ENCODE measurements around the gene DCC. TPM values are rescaled to one million over a fixed set of nuclear protein-coding genes. Genes with fewer than 3 reads are reported as not detected.

The DCC gene
- total RNA-seq, 2 donors from 2014 or later: not detected

- Mint-ChIP-seq H3K27me3 (no peaks in the 10 kb centered on the region), H3K9me3 (peaks cover 12% of the 10 kb centered on the region), H3K4me1 (no peaks in the 10 kb centered on the region), H3K36me3 (ENCODE audit: low read depth) (no peaks in the 10 kb centered on the region), H3K27ac (no peak overlapping the region), H3K4me3 (no peak overlapping the region)
- ATAC-seq (replicated peaks): no peak
These were observed 317.2 kb downstream of the DCC start for GRCh38 chr18:52657043-52657805.

GRCh38 chr18:52667463-52668065 is 327.6 kb downstream of the DCC start:
- H3K27me3 Mint-ChIP-seq: no peaks in the 10 kb centered on the region
- no peaks in the 10 kb centered on the region for H3K36me3 Mint-ChIP-seq (ENCODE audit: low read depth)
- peaks cover 14% of the 10 kb centered on the region for H3K9me3 Mint-ChIP-seq
- H3K4me1 Mint-ChIP-seq: no peaks in the 10 kb centered on the region
- ATAC-seq (replicated peaks): no peak
- no peak overlapping the region for H3K27ac Mint-ChIP-seq
- no peak overlapping the region for H3K4me3 Mint-ChIP-seq

- H3K36me3 Mint-ChIP-seq (ENCODE audit: low read depth): no peaks in the 10 kb centered on the region
- no peaks in the 10 kb centered on the region for H3K27me3 Mint-ChIP-seq
These were observed 330.9 kb downstream of the DCC start for GRCh38 chr18:52670896-52671295.

GRCh38 chr18:52678034-52678433 is 338.0 kb downstream of the DCC start:
- H3K4me1 Mint-ChIP-seq: no peaks in the 10 kb centered on the region
- no peak overlapping the region for H3K27ac Mint-ChIP-seq
- no peak overlapping the region for H3K4me3 Mint-ChIP-seq
- no peaks in the 10 kb centered on the region for H3K27me3 Mint-ChIP-seq
- ATAC-seq (replicated peaks): no peak
- H3K9me3 Mint-ChIP-seq: peaks cover 12% of the 10 kb centered on the region
- H3K36me3 Mint-ChIP-seq (ENCODE audit: low read depth): no peaks in the 10 kb centered on the region

More at GRCh38 chr18:52670896-52671295, 330.9 kb downstream of the DCC start:
- ATAC-seq (replicated peaks): no peak
- H3K27ac Mint-ChIP-seq: no peak overlapping the region
- H3K4me1 Mint-ChIP-seq: no peaks in the 10 kb centered on the region
- peaks cover 6% of the 10 kb centered on the region for H3K9me3 Mint-ChIP-seq
- H3K4me3 Mint-ChIP-seq: no peak overlapping the region

GRCh38 chr18:52678551-52678950 is 338.6 kb downstream of the DCC start:
- no peak overlapping the region for H3K4me3 Mint-ChIP-seq
- H3K4me1 Mint-ChIP-seq: no peaks in the 10 kb centered on the region
- H3K27me3 Mint-ChIP-seq: no peaks in the 10 kb centered on the region
- H3K36me3 Mint-ChIP-seq (ENCODE audit: low read depth): no peaks in the 10 kb centered on the region
- peaks cover 12% of the 10 kb centered on the region for H3K9me3 Mint-ChIP-seq
- no peak for ATAC-seq (replicated peaks)
- H3K27ac Mint-ChIP-seq: no peak overlapping the region

GRCh38 chr18:52679354-52679753 is 339.4 kb downstream of the DCC start:
- H3K9me3 Mint-ChIP-seq: peaks cover 12% of the 10 kb centered on the region
- no peak overlapping the region for H3K4me3 Mint-ChIP-seq
- ATAC-seq (replicated peaks): no peak
- H3K27ac Mint-ChIP-seq: no peak overlapping the region
- no peaks in the 10 kb centered on the region for H3K4me1 Mint-ChIP-seq
- no peaks in the 10 kb centered on the region for H3K36me3 Mint-ChIP-seq (ENCODE audit: low read depth)
- H3K27me3 Mint-ChIP-seq: no peaks in the 10 kb centered on the region

- no peak for ATAC-seq (replicated peaks)
- Mint-ChIP-seq H3K4me3 (no peak overlapping the region), H3K27me3 (no peaks in the 10 kb centered on the region), H3K36me3 (ENCODE audit: low read depth) (no peaks in the 10 kb centered on the region), H3K9me3 (peaks cover 17% of the 10 kb centered on the region), H3K27ac (no peak overlapping the region), H3K4me1 (no peaks in the 10 kb centered on the region)
These were observed 342.3 kb downstream of the DCC start for GRCh38 chr18:52682260-52682659.

GRCh38 chr18:52685316-52685715 is 345.3 kb downstream of the DCC start:
- Mint-ChIP-seq H3K27me3 (no peaks in the 10 kb centered on the region), H3K27ac (no peak overlapping the region), H3K4me1 (no peaks in the 10 kb centered on the region), H3K9me3 (peaks cover 17% of the 10 kb centered on the region), H3K4me3 (no peak overlapping the region), H3K36me3 (ENCODE audit: low read depth) (no peaks in the 10 kb centered on the region)
- ATAC-seq (replicated peaks): no peak

GRCh38 chr18:52691841-52692240 is 351.8 kb downstream of the DCC start:
- Mint-ChIP-seq H3K27me3 (no peaks in the 10 kb centered on the region), H3K36me3 (ENCODE audit: low read depth) (no peaks in the 10 kb centered on the region), H3K4me1 (no peaks in the 10 kb centered on the region), H3K9me3 (no peaks in the 10 kb centered on the region), H3K27ac (no peak overlapping the region), H3K4me3 (no peak overlapping the region)
- ATAC-seq (replicated peaks): no peak

GRCh38 chr18:52694804-52695203 is 354.8 kb downstream of the DCC start:
- ATAC-seq (replicated peaks): no peak
- no peak overlapping the region for H3K4me3 Mint-ChIP-seq

GRCh38 chr18:52700116-52700515 is 360.1 kb downstream of the DCC start:
- no peak for ATAC-seq (replicated peaks)
- no peaks in the 10 kb centered on the region for H3K27me3 Mint-ChIP-seq
- H3K36me3 Mint-ChIP-seq (ENCODE audit: low read depth): no peaks in the 10 kb centered on the region
- no peaks in the 10 kb centered on the region for H3K4me1 Mint-ChIP-seq
- H3K4me3 Mint-ChIP-seq: no peak overlapping the region
- no peak overlapping the region for H3K27ac Mint-ChIP-seq
- peaks cover 6% of the 10 kb centered on the region for H3K9me3 Mint-ChIP-seq

More at GRCh38 chr18:52694804-52695203, 354.8 kb downstream of the DCC start:
- Mint-ChIP-seq H3K9me3 (no peaks in the 10 kb centered on the region), H3K36me3 (ENCODE audit: low read depth) (no peaks in the 10 kb centered on the region), H3K27ac (no peak overlapping the region), H3K4me1 (no peaks in the 10 kb centered on the region), H3K27me3 (no peaks in the 10 kb centered on the region)

GRCh38 chr18:52700816-52701215 is 360.8 kb downstream of the DCC start:
- Mint-ChIP-seq H3K27me3 (no peaks in the 10 kb centered on the region), H3K4me1 (no peaks in the 10 kb centered on the region), H3K36me3 (ENCODE audit: low read depth) (no peaks in the 10 kb centered on the region), H3K27ac (no peak overlapping the region), H3K9me3 (peaks cover 6% of the 10 kb centered on the region), H3K4me3 (no peak overlapping the region)
- ATAC-seq (replicated peaks): no peak

- no peak overlapping the region for H3K27ac Mint-ChIP-seq
- no peak for ATAC-seq (replicated peaks)
- no peaks in the 10 kb centered on the region for H3K27me3 Mint-ChIP-seq
- H3K9me3 Mint-ChIP-seq: peaks cover 6% of the 10 kb centered on the region
- no peaks in the 10 kb centered on the region for H3K4me1 Mint-ChIP-seq
- no peak overlapping the region for H3K4me3 Mint-ChIP-seq
- H3K36me3 Mint-ChIP-seq (ENCODE audit: low read depth): no peaks in the 10 kb centered on the region
These were observed 361.4 kb downstream of the DCC start for GRCh38 chr18:52701219-52701935.

GRCh38 chr18:52715421-52715820 is 375.4 kb downstream of the DCC start:
- H3K4me3 Mint-ChIP-seq: no peak overlapping the region
- no peak for ATAC-seq (replicated peaks)
- H3K9me3 Mint-ChIP-seq: peaks cover 8% of the 10 kb centered on the region
- H3K27me3 Mint-ChIP-seq: no peaks in the 10 kb centered on the region
- H3K27ac Mint-ChIP-seq: no peak overlapping the region
- no peaks in the 10 kb centered on the region for H3K36me3 Mint-ChIP-seq (ENCODE audit: low read depth)
- no peaks in the 10 kb centered on the region for H3K4me1 Mint-ChIP-seq

GRCh38 chr18:52715991-52716390 is 376.0 kb downstream of the DCC start:
- no peak overlapping the region for H3K4me3 Mint-ChIP-seq
- H3K27ac Mint-ChIP-seq: no peak overlapping the region
- no peaks in the 10 kb centered on the region for H3K4me1 Mint-ChIP-seq
- H3K36me3 Mint-ChIP-seq (ENCODE audit: low read depth): no peaks in the 10 kb centered on the region
- H3K9me3 Mint-ChIP-seq: peaks cover 8% of the 10 kb centered on the region
- ATAC-seq (replicated peaks): no peak
- H3K27me3 Mint-ChIP-seq: no peaks in the 10 kb centered on the region
